ENCODE measurements around the gene WFS1.

The WFS1 gene

GRCh38 chr4:6325788-6326290 lies 56.2 kb downstream of the WFS1 start:
- DNase-seq (ENCODE audit: low spot score) = no peak

DNA sequence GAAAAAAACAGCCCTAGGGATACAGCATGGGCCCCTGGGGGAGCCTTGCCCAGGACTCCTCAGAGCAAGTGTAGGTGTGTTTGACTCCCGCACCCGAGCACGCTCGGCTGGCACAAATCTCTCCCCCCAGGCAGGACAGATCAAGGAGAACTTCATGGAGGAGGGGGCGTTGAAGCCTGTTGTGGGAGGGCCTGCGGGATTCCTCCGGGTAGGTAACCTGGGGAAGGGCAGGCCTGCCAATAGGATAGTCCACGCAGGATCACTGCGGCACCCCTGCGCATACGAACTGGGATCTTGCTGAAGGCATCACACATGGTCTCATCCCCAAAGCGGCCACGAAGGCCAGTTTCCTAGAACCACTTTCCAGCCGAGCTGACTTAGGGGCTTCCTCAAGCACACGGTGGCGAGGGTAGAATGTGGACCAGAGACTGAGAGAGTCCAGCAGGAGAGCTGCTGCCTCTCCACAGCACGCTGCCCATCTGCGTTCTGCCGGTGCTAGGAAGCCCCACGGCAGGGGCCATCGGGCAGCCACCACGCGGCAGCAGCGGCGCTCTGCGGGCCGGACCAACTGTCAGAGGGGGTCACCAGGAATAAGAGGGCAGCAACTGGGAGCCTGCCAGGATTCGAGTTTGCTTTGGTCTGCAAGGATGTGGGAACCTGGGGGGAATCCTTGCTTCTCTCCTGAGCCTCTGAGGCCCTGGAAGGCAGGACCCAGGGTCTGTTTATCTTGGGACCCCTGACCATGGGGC lies 56.8 kb downstream of the WFS1 start:
- no peak for DNase-seq (ENCODE audit: low spot score)

DNA sequence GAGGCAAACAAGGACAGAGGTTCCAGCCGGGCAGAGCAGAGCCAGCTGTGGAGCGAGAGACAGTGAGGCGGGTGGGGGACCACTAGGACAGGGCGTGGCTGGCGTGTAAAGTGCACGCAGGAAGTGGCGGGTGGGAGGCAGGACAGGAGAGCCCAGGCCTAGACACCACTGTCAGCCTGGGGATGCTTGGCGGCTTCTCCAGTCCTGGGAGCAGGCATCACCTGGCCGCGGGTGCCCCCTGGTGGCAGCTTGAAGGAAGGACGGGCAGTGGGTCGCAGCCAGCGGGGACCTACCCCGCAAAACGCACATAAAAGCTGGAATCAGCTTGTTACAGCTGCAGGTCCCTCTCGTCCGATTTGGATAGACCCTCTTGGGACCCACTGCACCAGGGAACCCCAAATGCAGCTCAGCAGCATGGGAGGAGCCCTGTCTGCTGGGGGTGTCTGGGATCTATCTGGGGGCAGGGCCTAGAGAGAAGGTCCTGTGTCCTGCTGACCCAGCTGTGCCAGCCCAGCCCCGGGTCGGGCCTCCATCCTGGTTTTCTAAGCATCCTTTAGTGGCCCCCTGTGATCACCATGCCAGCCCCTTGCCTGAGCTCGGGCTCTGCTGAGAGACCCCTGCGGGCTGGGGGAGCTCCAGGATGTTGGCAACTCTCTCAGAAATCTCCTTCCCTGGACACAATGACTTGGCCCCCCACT lies 57.7 kb downstream of the WFS1 start:
- peak; percentile 89 for DNase-seq (ENCODE audit: low spot score)

GRCh38 chr4:6328526-6328925 lies 58.9 kb downstream of the WFS1 start:
- DNase-seq (ENCODE audit: low spot score) = no peak

- no peak for DNase-seq (ENCODE audit: low spot score)
Measured at GRCh38 chr4:6329478-6330383, 60.1 kb downstream of the WFS1 start.

GRCh38 chr4:6330384-6330767 lies 60.7 kb downstream of the WFS1 start:
- no peak for DNase-seq (ENCODE audit: low spot score)

DNA sequence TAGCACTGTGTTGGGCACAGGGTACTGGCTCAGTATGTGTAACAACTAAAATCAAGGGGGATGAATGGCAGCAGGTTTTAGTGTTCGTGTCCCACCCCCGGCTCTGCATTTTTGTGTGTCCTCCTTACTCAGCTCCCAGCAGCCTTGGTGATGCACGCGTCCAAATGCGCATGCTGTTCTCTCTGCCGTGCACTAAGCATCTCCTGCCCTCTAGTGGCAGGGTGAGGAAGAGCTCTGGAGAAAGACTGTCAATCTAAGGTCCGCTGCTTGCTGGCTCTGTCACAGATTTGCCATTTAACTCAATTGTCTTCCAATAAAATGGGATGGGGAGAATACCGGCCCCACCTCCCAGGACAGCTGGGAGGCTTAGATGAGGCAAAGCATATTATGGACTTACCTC lies 61.4 kb downstream of the WFS1 start:
- DNase-seq (ENCODE audit: low spot score) = peak; percentile 61

DNA sequence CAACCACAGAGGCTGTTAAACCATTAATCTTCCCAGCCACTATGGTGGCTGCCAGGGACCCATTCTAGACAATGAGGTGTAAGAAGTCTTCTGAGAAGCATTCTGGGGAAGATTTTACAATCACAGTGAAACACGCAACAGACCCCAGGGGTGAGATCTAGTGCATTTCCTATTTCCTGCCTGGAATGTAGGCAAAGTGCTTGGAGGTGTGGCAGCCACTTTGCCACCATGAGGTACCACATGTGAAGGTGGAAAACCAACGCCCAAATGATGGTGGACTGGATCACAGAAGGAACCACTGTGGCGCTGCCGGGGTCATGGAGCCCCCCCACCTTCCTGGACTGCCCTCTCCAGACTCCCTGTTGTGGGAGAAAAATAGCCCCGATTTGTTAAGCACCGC lies 61.8 kb downstream of the WFS1 start:
- DNase-seq (ENCODE audit: low spot score) = no peak

DNA sequence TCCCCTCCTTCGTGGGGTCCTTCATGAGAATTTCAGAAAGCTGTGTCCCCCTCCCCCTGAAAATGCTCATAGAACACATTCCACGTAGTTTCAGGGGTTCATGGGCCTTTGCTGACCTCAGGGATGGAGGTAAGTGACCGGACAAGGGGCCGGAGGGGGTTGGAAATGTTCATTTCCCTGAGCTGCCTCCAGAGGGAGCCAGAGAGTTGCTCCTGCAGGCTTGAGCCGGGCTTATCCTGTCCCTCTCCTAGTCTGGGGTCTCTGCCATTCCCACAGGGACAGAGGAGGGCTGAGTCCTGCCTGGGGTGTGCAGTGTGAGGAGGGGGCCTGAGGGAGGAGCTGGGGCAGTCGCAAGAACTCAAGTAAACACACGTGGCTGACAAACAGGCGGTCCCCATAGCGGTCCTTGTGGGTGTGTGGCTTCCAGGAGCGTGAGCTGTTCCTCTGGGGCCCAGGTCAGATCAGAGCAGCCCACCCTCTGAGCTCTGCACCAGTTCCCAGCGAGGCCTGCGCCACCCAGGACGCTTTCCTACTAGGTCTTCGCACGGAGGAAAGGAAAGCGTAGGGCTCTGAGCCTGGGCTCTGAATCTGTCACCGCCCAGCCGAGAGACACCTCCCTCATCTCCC lies 62.5 kb downstream of the WFS1 start:
- DNase-seq (ENCODE audit: low spot score) = peak; percentile 72

GRCh38 chr4:6332669-6333050 lies 63.0 kb downstream of the WFS1 start:
- no peak for DNase-seq (ENCODE audit: low spot score)

DNA sequence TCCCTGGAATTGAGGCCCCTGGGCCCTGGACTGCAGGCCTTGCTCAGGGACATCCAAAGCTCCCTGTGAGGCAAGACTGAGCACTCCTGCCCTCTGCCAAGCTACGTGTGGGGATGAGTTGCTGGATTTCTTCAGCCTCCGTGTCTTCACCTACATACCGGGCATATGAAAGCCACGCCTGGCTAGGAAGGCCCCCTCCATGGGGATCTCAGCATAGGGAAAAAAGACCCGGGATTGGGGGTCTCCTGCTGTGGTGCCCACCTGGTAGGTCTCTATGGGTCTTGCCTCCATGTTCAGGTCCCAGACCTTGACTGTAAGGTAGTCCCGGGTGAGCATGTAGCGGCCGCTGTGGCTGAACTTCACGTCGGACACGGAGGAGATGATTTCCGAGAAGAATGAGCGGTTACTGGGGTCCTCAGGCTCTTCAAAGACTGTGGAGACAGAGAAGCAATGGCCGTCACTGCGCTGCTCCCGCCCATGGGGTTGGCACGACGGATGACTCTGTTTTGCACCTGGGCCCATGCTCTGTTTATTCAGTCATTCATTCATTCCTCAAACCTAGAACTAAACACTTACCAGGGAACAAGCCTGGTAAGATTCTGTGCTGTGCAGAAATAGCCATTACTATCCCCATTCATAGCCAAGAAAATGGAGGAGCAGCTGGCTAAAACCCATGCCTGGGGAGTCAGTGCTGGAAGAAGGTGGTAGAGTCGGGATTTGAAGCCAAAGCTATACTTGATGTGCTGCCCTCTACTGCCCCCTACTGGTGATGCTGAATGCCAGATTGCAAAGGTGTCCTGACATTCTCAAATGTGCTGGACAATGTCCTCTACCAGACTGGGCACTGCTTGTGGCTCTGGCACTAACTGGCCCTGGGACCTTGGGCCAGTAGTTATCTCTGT lies 63.9 kb downstream of the WFS1 start:
- no peak for DNase-seq (ENCODE audit: low spot score)

- no peak for DNase-seq (ENCODE audit: low spot score)
Measured at GRCh38 chr4:6334203-6334887, 64.7 kb downstream of the WFS1 start.

- DNase-seq (ENCODE audit: low spot score) = no peak
Measured at GRCh38 chr4:6335040-6335590, 65.5 kb downstream of the WFS1 start.

DNA sequence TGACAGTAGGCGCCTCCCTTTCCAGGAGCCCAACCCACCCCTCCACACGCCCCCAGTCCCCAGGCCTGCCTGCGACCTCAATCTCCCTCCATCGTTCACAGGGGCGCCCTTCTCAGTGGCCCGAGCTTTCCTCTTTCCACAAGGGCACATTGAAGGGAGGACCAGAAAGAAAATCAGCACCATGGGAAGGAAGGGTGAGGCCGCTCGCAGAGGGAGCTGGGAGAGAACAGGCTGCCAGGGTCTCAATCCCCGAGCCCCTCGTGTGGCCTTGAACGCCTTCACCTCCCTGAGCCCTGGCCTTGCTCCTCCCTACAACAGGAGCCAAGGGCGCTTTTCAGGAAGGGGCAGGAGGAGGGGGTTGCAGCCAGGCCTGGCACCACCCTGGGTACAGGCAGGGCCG lies 66.5 kb downstream of the WFS1 start:
- no peak for DNase-seq (ENCODE audit: low spot score)

GRCh38 chr4:6337331-6337935 lies 67.8 kb downstream of the WFS1 start:
- DNase-seq (ENCODE audit: low spot score) = no peak

DNA sequence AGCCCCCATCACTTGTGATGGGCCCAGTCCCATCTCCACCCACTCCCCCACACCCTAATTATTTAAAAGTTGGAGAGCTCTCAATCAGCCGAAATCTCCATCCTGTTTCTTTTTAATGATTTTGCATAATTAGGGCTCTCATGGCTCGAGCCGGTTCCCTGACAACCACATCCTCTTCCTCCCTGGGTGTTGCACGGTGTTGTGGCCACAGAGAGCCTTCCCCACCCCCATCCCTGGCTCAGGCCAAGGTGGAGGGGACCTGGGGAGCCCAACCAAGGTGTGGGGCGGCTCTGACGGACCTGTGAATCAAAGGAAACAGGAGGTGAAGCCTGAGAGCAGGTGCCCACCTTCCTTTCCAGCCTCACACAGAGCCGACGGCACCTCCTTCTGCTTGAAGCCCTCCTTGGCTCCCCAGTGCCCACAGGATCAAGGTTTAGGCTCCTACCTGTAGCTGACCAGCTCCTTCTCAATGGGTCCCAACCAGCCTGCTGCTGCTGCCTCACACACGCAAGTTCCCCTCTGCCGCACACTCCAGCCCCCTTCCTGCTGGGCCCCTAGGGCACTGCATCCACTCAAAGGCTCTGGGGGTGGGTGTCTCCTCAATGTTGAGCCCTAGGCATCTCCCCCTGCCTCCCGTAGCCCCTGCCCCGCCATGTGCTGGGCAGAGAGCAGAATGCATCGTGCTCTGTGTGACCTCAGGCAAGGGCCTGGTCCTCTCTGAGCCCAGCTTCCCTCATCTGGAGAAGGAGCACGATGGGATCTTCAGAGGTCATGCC lies 68.7 kb downstream of the WFS1 start:
- DNase-seq (ENCODE audit: low spot score) = no peak

DNA sequence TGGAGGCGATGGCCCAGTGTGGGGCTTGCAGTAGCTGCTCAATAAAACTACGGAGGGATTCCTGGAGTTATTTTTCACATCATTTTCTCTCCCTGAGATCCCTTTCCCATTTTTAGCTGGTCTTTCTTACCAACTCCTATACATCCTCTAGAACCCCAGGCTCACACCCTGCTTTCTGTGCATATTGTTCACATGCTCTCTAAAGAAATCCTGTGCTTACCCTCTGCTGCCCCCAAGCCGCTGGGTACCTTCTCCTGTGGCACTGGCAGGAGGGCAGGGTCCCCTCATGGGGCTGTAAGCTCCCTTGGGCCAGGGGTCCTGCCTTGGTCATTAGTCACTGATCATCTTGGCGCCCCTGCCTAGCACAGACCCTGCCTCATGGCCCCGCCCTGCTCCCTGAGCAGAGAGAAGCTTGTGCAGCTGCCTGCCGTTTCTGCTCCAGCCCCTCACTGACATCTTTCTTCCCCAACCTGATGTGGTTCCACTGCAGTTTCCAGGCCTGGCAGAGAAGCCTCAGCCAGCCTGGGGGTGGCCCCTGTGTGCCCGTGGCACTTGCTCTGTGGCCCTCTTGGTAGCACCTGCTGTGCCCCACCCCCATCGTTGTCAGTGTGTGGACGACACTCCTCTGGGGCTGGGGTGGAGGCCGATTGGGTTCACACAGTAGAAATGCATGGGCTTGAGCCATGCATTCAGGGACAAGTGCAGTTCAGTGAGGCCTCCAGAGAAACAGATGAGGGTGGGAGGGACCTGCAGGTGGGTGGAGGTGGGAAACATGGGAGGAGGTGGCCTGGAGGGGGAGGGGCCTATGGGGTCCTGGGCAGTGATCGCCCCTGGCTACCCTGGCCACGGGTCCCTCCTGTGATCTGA lies 69.5 kb downstream of the WFS1 start:
- DNase-seq (ENCODE audit: low spot score) = no peak

Data from HuH-7.5 (cell line).